ENCODE results near the gene MEGF10. TPM values are rescaled to one million over a fixed set of nuclear protein-coding genes. Genes with fewer than 3 reads are reported as not detected.

The MEGF10 gene
- polyA plus RNA-seq, 3 donors, result not detected

DNA sequence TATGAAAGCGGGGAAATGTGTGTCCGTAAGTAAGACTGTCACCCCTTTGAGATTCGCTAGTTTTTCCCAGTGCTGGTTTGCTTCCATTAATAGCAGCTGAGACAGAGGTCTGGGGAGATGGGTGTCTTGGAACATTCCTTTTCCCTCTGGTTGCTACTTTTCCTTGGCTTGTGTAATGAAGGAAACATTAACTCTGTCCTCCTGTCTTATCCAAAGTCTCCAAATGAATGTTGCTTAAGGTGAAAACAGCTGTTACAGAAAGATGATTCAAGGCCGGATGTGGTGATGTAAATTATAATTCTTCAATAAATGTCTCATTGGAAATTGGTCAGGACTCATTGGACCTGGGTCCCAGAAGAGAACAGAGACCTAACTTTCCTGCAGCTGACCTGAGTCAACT is 50.0 kb downstream of the MEGF10 start:
- Histone ChIP-seq H3K27me3 (ENCODE audit: control insufficient read depth in 2 of 2, insufficient read depth in 2 of 2, low read length in 2 of 2) (no peaks in the 10 kb centered on the region), H3K9me3 (replicated peaks in 1 of 2; ENCODE audit: control insufficient read depth in 1 of 2, insufficient read depth in 1 of 2, low read length in 2 of 2) (no peaks in the 10 kb centered on the region), H4K20me1 (ENCODE audit: insufficient read depth, low read length) (no peaks in the 10 kb centered on the region), H3K4me2 (replicated peaks; ENCODE audit: extremely low read depth, low read length, poor library complexity, severe bottlenecking) (no peak overlapping the region), H3K36me3 (replicated peaks in 1 of 2; ENCODE audit: control insufficient read depth in 1 of 2, insufficient read depth in 2 of 2, low read length in 2 of 2) (no peaks in the 10 kb centered on the region), H3K4me3 (replicated peaks in 1 of 3; ENCODE audit: low read depth in 2 of 3, low read length in 3 of 3) (no peak overlapping the region), H2AFZ (ENCODE audit: insufficient read depth, low read depth, low read length, poor library complexity, severe bottlenecking) (no peak overlapping the region), H3K79me2 (ENCODE audit: insufficient read depth, low read length) (no peaks in the 10 kb centered on the region), H3K27ac (ENCODE audit: low read depth in 1 of 2, low read length in 2 of 2) (no peak overlapping the region), H3K9ac (ENCODE audit: insufficient read depth, low read length, poor library complexity, severe bottlenecking) (no peak overlapping the region), H3K4me1 (ENCODE audit: control insufficient read depth in 1 of 2, insufficient read depth in 2 of 2, low read length in 2 of 2) (no peaks in the 10 kb centered on the region)
- Mint-ChIP-seq H3K36me3 (no peaks in the 10 kb centered on the region), H3K27me3 (ENCODE audit: low read depth in 3 of 3) (no peaks in the 10 kb centered on the region), H3K27ac (no peak overlapping the region), H3K9me3 (no peaks in the 10 kb centered on the region), H3K4me3 (no peak overlapping the region), H3K4me1 (peaks cover 4% of the 10 kb centered on the region)
- 95% methylated on average over 3 of the region's 4 CpGs for WGBS (ENCODE audit: insufficient coverage)
- no peak for DNase-seq
- TF ChIP-seq, protein P1, sequence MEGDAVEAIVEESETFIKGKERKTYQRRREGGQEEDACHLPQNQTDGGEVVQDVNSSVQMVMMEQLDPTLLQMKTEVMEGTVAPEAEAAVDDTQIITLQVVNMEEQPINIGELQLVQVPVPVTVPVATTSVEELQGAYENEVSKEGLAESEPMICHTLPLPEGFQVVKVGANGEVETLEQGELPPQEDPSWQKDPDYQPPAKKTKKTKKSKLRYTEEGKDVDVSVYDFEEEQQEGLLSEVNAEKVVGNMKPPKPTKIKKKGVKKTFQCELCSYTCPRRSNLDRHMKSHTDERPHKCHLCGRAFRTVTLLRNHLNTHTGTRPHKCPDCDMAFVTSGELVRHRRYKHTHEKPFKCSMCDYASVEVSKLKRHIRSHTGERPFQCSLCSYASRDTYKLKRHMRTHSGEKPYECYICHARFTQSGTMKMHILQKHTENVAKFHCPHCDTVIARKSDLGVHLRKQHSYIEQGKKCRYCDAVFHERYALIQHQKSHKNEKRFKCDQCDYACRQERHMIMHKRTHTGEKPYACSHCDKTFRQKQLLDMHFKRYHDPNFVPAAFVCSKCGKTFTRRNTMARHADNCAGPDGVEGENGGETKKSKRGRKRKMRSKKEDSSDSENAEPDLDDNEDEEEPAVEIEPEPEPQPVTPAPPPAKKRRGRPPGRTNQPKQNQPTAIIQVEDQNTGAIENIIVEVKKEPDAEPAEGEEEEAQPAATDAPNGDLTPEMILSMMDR (IDR thresholded peaks at IDR 0.05), result no peak
- intact Hi-C loops (cut with micrococcal nuclease), result no loop called here

DNA sequence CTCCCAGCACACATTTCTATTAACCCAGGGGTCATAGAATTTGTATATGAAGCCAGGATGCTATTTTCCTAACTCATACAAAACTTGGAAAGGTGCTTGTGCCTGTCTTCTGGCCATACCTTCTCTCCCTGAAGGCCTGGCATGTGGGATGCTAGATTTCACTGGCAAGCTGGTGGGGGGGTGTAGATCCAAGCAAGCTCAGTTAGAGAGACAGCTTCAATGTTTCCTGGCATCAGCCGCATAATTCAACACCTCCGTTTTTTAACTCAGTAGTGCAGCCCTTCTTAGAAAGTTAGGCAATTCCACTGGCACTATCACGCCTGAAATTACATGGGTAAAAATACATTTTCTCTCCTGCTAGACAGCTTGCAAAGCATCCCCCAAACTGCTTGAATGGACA is 51.8 kb downstream of the MEGF10 start:
- no peaks in the 10 kb centered on the region for H3K79me2 ChIP-seq (ENCODE audit: insufficient read depth, low read length)
- H2AFZ ChIP-seq (ENCODE audit: insufficient read depth, low read depth, low read length, poor library complexity, severe bottlenecking), result no peak overlapping the region
- H3K9ac ChIP-seq (ENCODE audit: insufficient read depth, low read length, poor library complexity, severe bottlenecking), result no peak overlapping the region
- no peaks in the 10 kb centered on the region for H3K27me3 ChIP-seq (ENCODE audit: control insufficient read depth in 2 of 2, insufficient read depth in 2 of 2, low read length in 2 of 2)
- no peaks in the 10 kb centered on the region for H3K4me1 ChIP-seq (ENCODE audit: control insufficient read depth in 1 of 2, insufficient read depth in 2 of 2, low read length in 2 of 2)
- DNase-seq, result no peak
- no peaks in the 10 kb centered on the region for H3K36me3 ChIP-seq (replicated peaks in 1 of 2; ENCODE audit: control insufficient read depth in 1 of 2, insufficient read depth in 2 of 2, low read length in 2 of 2)
- Mint-ChIP-seq H3K27ac (no peak overlapping the region), H3K27me3 (ENCODE audit: low read depth in 3 of 3) (peaks cover 0 to 1% (median 0%) of the 10 kb centered on the region in 3 donors), H3K9me3 (peaks cover 0 to 3% (median 0%) of the 10 kb centered on the region in 7 donors), H3K36me3 (no peaks in the 10 kb centered on the region), H3K4me3 (no peak overlapping the region), H3K4me1 (peaks cover 4% of the 10 kb centered on the region)
- H3K4me2 ChIP-seq (replicated peaks; ENCODE audit: extremely low read depth, low read length, poor library complexity, severe bottlenecking), result no peak overlapping the region
- no peak overlapping the region for H3K4me3 ChIP-seq (replicated peaks in 1 of 3; ENCODE audit: low read depth in 2 of 3, low read length in 3 of 3)
- no peak overlapping the region for H3K27ac ChIP-seq (ENCODE audit: low read depth in 1 of 2, low read length in 2 of 2)
- H3K9me3 ChIP-seq (replicated peaks in 1 of 2; ENCODE audit: control insufficient read depth in 1 of 2, insufficient read depth in 1 of 2, low read length in 2 of 2), result no peaks in the 10 kb centered on the region
- H4K20me1 ChIP-seq (ENCODE audit: insufficient read depth, low read length), result no peaks in the 10 kb centered on the region
- TF ChIP-seq, protein P1 (IDR thresholded peaks at IDR 0.05), result no peak
- 100% methylated on average over 3 of the region's 3 CpGs for whole genome bisulfite sequencing (ENCODE audit: insufficient coverage)
- intact Hi-C loops (cut with micrococcal nuclease), result no loop called here
